K562 (cell line): ENCODE results near the gene NRROS. TPM values are rescaled to one million over a fixed set of nuclear protein-coding genes. Genes with fewer than 3 reads are reported as not detected.

Source experiments
- ATF1 ChIP-seq, 2 experiments: fragments of 450-650 bp in 1 of 2; IDR thresholded peaks; 2 replicates each; pipeline ENCODE4 v1.6.1; 2016; ENCODE audit warnings: missing compliant biosample characterization in 1 of 2, missing genetic modification characterization in 1 of 2
- DPF2 ChIP-seq: fragments of 450-650 bp; IDR thresholded peaks from 2 replicates; pipeline ENCODE4 v1.6.1; 2016
- MAFF ChIP-seq: IDR thresholded peaks from 2 replicates; pipeline ENCODE4 v1.6.1; 2012; ENCODE audit warnings: low read length, improper control_type of control experiment
- STAT5A ChIP-seq: IDR thresholded peaks from 2 replicates; pipeline ENCODE4 v1.6.1; 2012; ENCODE audit warnings: low read length, inconsistent platforms, borderline replicate concordance
- TAF9B ChIP-seq: fragments of 450-650 bp; IDR thresholded peaks from 2 replicates; pipeline ENCODE4 v1.6.1; 2018; ENCODE audit warnings: mild to moderate bottlenecking; ENCODE audit not compliant: partially characterized antibody
- TAL1 ChIP-seq: fragments of 450-650 bp; IDR thresholded peaks from 2 replicates; pipeline ENCODE4 v1.6.1; 2016; ENCODE audit warnings: mild to moderate bottlenecking
- ZNF324 ChIP-seq: fragments of 250-450 bp; sonication (Bioruptor Pico); IDR thresholded peaks from 2 replicates; pipeline ENCODE4 v1.4.0; 2020; ENCODE audit warnings: mild to moderate bottlenecking
- ZNF507 ChIP-seq: conservative IDR thresholded peaks from 2 replicates; pipeline ENCODE4 v1.6.1; 2017; ENCODE audit warnings: missing genetic modification characterization, missing compliant biosample characterization
- polyA plus RNA-seq, 8 experiments: library from polyadenylated mRNA; depleted of rRNA in 4 of 8; stranded (reverse) in 5 of 8; unstranded in 3 of 8; fragments of >200 nt; fragmentation: Nextera tagmentation in 2 of 8; fragmentation: Illumina TruSeq in 1 of 8; extraction: Ambion mirVana in 2 of 8; extraction: Trizol in 1 of 8; gene quantifications; 2 replicates each; pipeline versions ENCODE4 v1.2.1 to v1.2.3, GENCODE V29; 2011 to 2014; ENCODE audit warnings: inconsistent platforms in 1 of 8, missing spikeins in 1 of 8
- total RNA-seq, 7 experiments: library from RNA; depleted of rRNA in 6 of 7; stranded (reverse); fragments of >200 nt in 6 of 7; fragmentation: Illumina TruSeq in 2 of 7; extraction: Trizol in 2 of 7; gene quantifications; 2 replicates each; pipeline versions ENCODE4 v1.2.1 to v1.2.3, GENCODE V29; 2011 to 2021; ENCODE audit warnings: low replicate concordance in 1 of 7
- TF ChIP-seq, protein P1 (sequence below): fragments of 450-650 bp; IDR thresholded peaks from 2 replicates; pipeline ENCODE4 v1.6.1; 2017; ENCODE audit warnings: antibody characterized with exemption, mild to moderate bottlenecking
- TF ChIP-seq, protein P2 (sequence below), 2 experiments: fragments of 450-650 bp; IDR thresholded peaks; 2 replicates each; pipeline ENCODE4 v1.6.1; 2018; ENCODE audit warnings: mild to moderate bottlenecking in 2 of 2, low read depth in 1 of 2; ENCODE audit not compliant: partially characterized antibody in 2 of 2
- TF ChIP-seq, protein P3 (sequence below): IDR thresholded peaks from 2 replicates; pipeline ENCODE4 v1.6.1; 2012; ENCODE audit warnings: low read depth, low read length, improper control_type of control experiment, borderline replicate concordance
- TF ChIP-seq, protein P4 (sequence below), 3 experiments: fragments of 200-800 bp in 1 of 3; fragments of 250-450 bp in 1 of 3; fragments of 450-650 bp in 1 of 3; sonication (Bioruptor Pico) in 1 of 3; sonication (Bioruptor generic) in 1 of 3; formaldehyde crosslinking in 1 of 3; IDR thresholded peaks; 2 replicates each; pipeline versions ENCODE4 v1.6.1 to v1.8.0; 2016 to 2022; ENCODE audit warnings: mild to moderate bottlenecking in 2 of 3, missing genetic modification characterization in 2 of 3, missing compliant biosample characterization in 1 of 3, moderate library complexity in 1 of 3

Gene NRROS
- total and polyA plus RNA-seq, 9 of the 15 experiments (the other 6 are each of a cell fraction or from before 2014, with no cell fraction given) = 0.34 to 13.8 (median 3.8) TPM

DNA sequence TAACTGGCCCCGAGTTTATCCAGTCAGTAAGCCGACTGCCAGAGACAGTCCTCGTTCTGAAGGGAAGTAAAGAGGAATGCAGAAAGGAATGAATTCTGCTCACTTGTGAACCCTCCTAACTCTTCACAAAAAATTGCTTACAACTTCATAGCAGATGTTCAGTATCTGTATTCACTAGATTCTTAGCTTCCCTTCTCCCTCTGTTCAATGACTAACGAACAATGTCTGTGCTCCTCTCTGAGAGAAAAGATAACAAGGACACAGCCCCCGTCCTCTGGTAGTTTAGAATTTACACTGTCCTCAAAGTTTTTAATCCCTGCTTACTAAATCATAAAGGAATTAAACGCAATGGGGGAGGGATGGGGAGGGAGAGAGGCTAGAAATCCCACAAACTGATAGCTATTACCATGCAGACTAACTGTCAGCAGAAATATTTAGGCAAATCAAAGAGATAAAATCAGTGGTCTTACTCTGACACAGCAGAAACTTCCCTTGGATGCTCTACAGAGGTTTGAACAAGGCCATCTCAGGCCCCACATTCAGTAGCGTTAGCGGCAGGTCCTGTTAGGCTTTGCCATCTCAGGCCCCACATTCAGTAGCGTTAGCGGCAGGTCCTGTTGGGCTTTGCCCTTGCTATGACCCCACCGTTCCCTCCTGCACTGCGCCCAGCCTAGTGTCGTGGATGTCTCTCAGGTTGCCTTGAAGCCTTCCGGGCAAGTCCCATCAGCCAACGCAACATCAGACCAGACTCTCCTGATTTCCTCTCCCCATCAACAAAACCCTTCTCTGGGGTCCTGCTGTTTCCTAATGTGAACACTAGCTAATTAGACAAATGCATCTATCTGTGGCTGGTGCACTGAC lies 23.4 kb downstream of the NRROS start (continued):
- TF ChIP-seq, protein P1, sequence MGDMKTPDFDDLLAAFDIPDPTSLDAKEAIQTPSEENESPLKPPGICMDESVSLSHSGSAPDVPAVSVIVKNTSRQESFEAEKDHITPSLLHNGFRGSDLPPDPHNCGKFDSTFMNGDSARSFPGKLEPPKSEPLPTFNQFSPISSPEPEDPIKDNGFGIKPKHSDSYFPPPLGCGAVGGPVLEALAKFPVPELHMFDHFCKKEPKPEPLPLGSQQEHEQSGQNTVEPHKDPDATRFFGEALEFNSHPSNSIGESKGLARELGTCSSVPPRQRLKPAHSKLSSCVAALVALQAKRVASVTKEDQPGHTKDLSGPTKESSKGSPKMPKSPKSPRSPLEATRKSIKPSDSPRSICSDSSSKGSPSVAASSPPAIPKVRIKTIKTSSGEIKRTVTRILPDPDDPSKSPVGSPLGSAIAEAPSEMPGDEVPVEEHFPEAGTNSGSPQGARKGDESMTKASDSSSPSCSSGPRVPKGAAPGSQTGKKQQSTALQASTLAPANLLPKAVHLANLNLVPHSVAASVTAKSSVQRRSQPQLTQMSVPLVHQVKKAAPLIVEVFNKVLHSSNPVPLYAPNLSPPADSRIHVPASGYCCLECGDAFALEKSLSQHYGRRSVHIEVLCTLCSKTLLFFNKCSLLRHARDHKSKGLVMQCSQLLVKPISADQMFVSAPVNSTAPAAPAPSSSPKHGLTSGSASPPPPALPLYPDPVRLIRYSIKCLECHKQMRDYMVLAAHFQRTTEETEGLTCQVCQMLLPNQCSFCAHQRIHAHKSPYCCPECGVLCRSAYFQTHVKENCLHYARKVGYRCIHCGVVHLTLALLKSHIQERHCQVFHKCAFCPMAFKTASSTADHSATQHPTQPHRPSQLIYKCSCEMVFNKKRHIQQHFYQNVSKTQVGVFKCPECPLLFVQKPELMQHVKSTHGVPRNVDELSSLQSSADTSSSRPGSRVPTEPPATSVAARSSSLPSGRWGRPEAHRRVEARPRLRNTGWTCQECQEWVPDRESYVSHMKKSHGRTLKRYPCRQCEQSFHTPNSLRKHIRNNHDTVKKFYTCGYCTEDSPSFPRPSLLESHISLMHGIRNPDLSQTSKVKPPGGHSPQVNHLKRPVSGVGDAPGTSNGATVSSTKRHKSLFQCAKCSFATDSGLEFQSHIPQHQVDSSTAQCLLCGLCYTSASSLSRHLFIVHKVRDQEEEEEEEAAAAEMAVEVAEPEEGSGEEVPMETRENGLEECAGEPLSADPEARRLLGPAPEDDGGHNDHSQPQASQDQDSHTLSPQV = peak; percentile 58
- peak; percentile 35; the same call in 1 of the 2 replicates for TF ChIP-seq TAL1
- no peak for TF ChIP-seq ZNF324
- TF ChIP-seq, protein P2, sequence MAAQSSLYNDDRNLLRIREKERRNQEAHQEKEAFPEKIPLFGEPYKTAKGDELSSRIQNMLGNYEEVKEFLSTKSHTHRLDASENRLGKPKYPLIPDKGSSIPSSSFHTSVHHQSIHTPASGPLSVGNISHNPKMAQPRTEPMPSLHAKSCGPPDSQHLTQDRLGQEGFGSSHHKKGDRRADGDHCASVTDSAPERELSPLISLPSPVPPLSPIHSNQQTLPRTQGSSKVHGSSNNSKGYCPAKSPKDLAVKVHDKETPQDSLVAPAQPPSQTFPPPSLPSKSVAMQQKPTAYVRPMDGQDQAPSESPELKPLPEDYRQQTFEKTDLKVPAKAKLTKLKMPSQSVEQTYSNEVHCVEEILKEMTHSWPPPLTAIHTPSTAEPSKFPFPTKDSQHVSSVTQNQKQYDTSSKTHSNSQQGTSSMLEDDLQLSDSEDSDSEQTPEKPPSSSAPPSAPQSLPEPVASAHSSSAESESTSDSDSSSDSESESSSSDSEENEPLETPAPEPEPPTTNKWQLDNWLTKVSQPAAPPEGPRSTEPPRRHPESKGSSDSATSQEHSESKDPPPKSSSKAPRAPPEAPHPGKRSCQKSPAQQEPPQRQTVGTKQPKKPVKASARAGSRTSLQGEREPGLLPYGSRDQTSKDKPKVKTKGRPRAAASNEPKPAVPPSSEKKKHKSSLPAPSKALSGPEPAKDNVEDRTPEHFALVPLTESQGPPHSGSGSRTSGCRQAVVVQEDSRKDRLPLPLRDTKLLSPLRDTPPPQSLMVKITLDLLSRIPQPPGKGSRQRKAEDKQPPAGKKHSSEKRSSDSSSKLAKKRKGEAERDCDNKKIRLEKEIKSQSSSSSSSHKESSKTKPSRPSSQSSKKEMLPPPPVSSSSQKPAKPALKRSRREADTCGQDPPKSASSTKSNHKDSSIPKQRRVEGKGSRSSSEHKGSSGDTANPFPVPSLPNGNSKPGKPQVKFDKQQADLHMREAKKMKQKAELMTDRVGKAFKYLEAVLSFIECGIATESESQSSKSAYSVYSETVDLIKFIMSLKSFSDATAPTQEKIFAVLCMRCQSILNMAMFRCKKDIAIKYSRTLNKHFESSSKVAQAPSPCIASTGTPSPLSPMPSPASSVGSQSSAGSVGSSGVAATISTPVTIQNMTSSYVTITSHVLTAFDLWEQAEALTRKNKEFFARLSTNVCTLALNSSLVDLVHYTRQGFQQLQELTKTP (IDR thresholded peaks at IDR 0.05; ENCODE audit: low read depth in 1 of 2, partially characterized antibody in 2 of 2) = peak in 1 of 2 experiments; percentile 64
- no peak for TF ChIP-seq ATF1 (CRISPR knock-in tag; IDR thresholded peaks at IDR 0.05)
- TF ChIP-seq ATF1 (tag; IDR thresholded peaks at IDR 0.05) = peak; percentile 46; the same call in 1 of the 2 replicates
- TF ChIP-seq, protein P3, sequence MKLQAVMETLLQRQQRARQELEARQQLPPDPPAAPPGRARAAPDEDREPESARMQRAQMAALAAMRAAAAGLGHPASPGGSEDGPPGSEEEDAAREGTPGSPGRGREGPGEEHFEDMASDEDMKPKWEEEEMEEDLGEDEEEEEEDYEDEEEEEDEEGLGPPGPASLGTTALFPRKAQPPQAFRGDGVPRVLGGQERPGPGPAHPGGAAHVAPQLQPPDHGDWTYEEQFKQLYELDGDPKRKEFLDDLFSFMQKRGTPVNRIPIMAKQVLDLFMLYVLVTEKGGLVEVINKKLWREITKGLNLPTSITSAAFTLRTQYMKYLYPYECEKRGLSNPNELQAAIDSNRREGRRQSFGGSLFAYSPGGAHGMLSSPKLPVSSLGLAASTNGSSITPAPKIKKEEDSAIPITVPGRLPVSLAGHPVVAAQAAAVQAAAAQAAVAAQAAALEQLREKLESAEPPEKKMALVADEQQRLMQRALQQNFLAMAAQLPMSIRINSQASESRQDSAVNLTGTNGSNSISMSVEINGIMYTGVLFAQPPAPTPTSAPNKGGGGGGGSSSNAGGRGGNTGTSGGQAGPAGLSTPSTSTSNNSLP = peak; percentile 82
- TF ChIP-seq ZNF507 (tag) = no peak
- peak; percentile 95 for TF ChIP-seq DPF2
- peak; percentile 7 for TF ChIP-seq TAF9B
- peak; percentile 74; the same call in 1 of the 2 replicates for TF ChIP-seq MAFF
- 0 out of 2 replicates have a peak, but pooled peaks have one; percentile 18 for TF ChIP-seq STAT5A
- TF ChIP-seq, protein P4, sequence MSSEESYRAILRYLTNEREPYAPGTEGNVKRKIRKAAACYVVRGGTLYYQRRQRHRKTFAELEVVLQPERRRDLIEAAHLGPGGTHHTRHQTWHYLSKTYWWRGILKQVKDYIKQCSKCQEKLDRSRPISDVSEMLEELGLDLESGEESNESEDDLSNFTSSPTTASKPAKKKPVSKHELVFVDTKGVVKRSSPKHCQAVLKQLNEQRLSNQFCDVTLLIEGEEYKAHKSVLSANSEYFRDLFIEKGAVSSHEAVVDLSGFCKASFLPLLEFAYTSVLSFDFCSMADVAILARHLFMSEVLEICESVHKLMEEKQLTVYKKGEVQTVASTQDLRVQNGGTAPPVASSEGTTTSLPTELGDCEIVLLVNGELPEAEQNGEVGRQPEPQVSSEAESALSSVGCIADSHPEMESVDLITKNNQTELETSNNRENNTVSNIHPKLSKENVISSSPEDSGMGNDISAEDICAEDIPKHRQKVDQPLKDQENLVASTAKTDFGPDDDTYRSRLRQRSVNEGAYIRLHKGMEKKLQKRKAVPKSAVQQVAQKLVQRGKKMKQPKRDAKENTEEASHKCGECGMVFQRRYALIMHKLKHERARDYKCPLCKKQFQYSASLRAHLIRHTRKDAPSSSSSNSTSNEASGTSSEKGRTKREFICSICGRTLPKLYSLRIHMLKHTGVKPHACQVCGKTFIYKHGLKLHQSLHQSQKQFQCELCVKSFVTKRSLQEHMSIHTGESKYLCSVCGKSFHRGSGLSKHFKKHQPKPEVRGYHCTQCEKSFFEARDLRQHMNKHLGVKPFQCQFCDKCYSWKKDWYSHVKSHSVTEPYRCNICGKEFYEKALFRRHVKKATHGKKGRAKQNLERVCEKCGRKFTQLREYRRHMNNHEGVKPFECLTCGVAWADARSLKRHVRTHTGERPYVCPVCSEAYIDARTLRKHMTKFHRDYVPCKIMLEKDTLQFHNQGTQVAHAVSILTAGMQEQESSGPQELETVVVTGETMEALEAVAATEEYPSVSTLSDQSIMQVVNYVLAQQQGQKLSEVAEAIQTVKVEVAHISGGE (CRISPR knock-in tag; IDR thresholded peaks at IDR 0.05) = peak in 1 of 3 experiments; percentile 30; a peak in 1 of 6 replicates
